Stimulated activated CD4-positive, alpha-beta T cell treated with anti-CD3 and anti-CD28 coated beads, TNF-alpha, amount 100 ng/mL, for 48 hours (primary cell): ENCODE data around the gene CSMD2.

ENCODE experiments used
- DNase-seq, 3 donors: peaks; one replicate each; pipeline ENCODE4 v3.0.0-alpha.2; 2020; ENCODE audit warnings: low read depth in 3 of 3

CSMD2 gene

DNA sequence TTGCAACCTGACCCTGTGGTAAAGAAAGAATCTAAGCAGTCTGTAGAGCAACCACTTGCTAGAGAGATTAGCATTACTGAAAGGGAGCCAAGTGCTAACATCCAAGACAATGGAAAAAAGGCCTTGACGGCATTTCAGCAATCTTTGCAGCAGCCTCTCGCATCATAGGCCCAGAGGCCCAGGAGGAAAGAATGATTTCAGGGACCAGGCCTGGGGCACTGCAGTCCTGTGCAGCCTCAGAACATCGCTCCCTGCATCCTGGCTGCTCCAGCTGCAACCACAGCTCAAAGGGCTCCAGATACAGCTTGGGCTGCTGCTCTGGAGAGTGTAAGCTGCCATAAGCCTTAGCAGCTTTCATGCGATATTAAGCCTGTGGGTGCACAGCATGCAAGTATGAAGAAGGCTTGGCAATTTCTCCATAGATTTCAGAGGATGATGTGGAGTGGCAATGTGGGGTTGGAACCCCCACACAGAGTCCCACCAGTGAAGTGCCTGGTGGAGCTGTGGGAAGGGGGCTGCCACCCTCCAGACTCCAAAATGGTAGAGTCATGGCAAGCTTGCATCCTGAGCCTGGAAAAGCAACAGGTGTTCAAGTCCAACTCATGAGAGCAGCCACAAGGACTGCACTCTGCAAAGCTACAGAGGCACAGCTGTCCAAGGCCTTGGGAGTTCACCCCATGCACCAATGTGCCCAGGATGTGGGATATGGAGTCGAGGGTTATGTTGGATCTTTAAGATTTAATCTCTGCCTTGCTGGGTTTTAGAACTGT lies 411.8 kb downstream of the CSMD2 start:
- no peak for DNase-seq

DNA sequence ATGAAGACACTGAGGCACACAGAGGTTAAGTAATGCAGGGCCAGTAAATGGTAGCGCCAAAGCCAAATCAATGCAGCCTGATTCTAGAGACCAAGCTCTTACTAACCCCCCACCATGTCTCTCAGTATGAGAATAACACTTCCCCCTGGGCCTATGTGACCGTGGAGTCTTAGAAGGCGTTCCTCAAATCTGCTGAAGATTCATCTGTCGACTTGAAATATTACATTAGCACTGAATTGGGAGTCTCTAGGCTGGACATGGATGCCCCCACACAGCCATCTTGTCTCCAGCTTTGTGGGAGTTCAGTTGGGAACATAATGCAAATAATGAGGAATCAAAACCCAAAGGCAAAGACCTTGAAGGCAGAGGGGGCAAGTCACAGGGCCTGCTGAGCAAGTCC lies 419.1 kb downstream of the CSMD2 start:
- no peak for DNase-seq

DNA sequence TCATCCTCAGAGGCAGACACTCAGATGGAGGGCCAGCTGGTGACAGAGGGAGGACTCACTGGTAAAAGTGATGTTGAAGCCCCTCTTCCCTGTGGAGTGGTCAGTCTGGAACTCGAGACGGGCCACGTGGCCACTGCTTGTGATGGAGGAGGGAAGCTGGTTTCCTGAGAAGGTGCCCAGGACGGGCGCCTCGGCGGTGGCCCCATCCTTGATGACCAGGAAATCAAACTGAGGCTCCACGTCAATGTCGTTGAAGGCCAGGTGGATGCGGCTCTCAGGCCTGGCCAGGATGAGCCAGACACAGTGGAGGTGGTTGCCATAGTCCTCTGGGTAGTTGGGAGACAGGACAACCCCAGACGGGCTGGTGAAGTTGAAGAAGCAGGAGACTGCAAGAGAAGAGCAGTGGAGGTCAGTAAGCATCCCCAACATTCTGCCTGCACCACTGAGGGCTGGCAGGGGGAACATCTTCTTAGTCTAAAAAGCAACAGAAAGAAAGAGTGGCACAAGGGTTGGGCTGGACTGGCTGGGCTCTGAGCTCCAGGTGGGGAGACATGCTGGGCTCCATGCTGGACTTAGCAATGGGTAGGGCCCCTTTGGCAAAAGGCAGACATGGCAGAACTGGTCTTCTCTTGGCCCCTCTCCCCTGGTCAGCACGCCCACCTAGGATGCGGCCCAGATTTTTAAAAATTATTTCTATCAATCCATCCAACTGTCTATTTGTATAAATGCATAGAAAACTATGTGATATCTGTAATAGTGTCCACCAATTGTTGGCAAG lies 421.6 kb downstream of the CSMD2 start:
- DNase-seq = no peak

DNA sequence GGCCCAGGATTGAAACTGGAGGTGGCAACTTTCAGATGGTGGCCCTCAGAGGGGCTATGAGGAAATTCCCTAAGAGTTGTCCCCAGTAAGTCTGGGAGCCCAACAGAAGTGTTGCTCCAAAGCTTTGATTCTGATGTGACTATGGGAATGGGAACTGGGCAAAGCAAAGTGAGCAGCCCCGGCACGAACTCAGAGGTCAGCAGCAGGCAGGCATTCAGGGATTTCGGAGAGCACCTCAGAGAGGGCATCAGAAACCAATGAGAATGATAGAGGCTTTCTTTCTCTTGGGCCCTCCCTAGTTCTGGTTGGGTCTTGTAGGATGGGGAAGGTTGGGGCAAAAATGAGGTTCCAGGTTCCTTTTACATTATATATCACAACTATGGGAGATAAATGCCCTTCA lies 422.4 kb downstream of the CSMD2 start:
- no peak for DNase-seq

DNA sequence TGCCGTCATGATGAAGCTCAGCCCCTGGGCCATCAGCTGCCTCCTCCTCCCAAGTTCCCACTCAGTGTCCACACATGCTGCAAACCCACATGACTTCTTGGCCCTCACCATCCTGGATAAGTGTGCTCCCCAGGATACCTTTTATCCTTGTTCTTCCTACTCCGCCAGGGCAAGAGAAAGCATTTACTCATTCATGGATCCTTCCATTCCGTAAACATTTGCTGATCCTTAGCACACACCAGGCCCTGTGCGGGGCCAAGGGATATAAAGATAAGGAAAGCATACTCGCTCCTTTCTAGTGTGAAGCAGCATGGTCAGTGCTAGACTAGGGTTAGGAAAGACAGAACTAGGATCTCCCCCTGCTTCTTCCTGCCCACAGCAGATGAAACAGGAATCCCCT lies 423.3 kb downstream of the CSMD2 start:
- DNase-seq = no peak

DNA sequence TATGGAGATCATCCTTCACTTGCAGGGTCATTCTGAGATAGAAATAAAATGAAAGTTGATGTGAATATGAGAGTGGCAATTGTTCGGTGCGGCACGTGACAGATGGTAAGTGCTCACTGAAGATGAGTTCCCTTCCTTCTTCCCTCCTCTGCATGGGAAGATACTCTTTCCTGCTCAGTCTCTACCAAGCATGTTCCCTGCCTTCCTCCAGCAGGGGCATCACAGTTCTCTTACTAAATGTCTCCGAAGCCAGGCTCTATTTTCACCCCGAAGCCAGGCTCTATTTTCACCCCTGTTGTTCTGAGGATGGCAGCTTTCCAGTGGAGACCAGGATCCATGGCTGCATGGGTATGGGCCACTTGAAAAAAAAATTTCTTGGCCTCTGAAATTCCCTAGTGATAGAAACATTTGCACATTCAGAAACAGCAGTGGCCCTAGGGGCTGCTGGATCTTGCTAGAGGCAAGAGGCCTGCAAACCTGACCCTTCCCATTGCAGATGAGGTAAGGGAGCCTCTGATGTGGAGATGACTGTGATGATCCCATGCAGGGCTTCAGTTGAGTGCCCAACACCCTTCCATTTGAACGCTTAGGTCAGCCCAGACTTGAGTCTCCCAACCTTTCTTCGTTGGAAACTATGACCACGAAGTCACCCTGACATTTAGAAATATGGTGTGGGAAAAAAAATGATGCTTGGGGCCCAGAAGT lies 424.8 kb downstream of the CSMD2 start:
- no peak for DNase-seq

DNA sequence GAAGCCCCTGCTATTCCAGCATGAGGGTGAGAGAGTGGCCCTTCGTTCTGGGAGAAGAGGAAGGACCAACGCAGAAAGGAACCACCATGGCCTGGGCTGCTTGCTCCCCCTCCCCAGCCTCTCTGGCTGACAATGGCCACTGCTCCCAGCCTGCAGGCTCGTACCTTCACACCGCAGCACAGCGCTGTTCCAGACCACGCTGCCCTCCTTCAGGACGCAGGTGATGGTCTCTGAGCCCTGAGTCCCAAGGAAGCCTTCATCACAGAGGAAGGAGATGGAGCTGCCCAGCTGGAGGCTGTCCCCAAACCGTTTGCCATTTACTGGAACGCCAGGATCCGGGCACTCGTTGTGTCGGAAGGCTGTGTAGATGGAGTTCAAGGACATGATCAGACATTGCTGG lies 426.1 kb downstream of the CSMD2 start:
- no peak for DNase-seq

DNA sequence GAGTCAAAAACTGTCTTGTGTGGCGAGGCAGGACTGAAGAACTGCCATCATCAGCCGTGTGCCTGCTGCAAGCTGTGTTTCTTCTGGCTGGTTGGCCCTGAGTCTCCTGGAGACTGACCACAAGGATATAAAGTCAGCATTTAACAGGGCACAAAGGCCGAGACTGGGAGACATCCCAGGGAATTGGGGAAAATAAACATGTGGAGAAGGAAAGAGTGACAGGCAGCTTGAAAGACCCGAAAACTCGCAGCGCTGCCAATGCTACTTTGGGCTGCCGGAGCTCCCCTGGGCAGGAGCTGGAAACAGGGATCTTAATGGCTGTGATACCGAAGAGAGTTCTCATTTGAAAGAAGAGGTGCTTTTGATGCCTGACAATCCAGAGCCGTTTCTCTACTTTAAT lies 426.5 kb downstream of the CSMD2 start:
- no peak for DNase-seq

DNA sequence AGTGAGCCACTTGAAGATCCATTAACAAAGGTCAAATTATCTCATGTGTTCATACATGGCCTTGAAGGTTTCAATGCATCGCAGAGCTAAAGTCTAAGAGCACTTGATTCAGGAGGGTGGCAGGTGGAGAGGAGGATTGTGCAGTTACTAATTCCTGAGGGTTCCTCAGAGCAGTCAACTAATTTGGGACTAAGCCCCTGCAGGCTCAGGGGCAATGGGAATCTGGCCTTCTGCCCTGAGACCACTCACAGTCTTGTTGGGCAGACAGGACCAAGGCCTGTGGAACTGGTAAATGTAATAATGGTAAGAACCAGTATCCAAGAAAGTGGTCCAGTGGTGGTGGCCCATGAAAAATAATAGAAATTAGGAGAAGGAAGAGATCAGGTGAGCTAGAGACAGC lies 428.5 kb downstream of the CSMD2 start:
- DNase-seq = no peak

DNA sequence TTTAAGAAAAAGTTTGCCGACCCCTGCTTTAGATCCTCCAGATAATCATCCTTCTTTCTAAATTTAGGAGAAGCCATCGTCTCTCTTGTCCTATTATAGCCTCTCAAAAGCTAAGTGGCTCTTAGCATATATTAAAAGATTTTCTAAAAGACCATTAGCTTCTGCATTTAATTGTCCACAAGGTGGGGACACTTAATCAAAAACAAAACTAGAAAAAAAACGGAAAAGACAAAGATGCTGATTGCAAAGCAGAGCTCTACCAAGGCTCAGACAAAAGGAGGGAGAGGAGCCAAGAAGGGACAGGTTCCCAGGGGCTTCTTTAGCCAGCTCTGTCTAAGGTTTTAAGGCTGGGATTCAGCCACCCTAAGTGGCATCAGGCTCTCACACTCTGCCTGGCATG lies 429.4 kb downstream of the CSMD2 start:
- DNase-seq = no peak

DNA sequence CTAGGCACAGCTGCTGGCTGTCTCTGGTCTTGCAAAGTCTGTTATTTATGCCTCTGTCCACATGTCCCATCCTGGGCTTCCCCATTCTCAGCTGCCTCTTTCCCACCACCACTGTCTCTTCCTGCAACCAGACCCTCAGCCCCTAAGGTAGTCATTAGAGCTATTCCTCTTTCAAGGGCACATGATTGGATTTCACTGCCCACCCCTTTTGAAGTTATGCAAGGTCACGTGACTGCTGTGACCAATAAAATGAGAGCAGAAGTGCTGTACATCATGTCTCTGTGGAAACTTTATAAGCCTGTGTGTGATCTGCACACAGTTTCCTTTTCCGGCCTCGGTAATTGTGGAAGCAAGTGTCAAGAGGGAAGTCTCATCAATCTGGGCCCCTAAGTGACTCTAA lies 437.7 kb downstream of the CSMD2 start:
- no peak for DNase-seq

DNA sequence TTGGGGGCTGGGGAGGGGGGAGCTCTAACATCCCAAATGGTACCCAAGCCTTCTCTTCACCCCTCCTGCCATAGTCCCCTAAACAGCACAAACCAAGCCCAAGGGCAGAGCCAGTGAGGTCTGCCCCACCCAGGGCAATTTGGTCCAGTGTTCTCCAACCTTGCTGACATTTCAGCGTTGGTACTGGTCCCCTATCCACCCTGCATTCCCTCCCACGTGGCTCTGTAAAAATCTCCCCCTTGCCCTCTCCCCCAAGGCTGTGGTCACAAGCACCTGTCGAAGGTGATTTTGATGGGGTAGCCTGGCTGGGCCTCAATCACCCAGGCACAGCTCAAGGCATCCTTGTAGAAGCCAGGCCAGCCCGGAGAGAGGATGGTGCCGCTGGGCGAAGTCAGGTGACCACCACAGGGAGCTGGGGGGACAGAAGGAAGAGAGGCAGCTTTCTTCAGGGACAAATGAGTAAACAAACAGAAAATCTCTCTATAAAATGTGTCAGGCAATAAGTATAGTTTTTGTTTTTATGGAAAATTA lies 438.7 kb downstream of the CSMD2 start:
- DNase-seq = no peak

DNA sequence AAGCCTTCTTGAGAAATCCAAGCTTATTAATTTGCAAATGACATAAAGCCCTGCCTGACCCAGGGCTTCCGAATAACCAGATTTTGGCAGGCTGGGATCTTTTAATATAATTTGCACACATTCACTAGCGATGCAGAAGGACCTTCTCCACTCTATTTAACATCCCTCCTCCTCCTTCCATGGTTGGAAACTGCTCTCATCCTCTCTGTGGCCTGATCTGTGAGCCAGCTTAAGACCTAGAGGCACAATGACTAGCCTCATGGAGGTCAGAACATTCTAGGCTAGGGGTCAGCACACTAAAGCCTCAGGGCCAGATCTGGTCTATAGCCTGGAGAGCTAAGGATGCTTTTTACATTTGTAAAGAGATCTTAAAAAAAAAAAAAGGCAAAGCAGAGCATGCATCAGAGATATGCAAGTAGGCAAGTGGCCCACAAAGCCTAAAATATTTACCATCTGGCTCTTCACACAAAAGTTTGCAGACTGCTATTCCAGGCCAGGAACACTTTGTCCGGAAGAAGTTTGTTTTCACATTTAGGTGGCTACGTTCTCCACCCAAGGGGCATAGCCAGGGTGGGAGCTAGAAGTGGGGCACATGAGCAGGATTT lies 439.4 kb downstream of the CSMD2 start:
- no peak for DNase-seq

DNA sequence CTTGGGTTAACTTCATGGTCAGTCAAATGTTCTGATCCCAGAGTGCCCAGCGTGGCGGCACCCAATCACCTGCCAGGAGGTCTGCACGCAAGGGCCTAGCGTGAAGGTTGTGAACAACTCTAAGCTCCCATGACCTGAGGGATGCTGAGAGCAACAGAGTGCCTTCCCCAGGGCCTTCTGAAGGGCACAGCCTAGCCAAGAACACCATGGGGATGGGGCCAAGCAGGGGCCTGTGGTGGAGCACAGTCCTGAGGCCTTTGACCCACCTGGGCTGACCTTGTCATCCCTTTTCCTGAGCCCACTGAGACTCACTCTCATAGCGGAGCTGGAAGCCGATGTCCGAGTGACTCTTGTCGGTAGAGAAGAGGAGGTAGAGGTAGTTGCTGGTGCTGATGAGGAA lies 440.0 kb downstream of the CSMD2 start:
- DNase-seq = no peak

DNA sequence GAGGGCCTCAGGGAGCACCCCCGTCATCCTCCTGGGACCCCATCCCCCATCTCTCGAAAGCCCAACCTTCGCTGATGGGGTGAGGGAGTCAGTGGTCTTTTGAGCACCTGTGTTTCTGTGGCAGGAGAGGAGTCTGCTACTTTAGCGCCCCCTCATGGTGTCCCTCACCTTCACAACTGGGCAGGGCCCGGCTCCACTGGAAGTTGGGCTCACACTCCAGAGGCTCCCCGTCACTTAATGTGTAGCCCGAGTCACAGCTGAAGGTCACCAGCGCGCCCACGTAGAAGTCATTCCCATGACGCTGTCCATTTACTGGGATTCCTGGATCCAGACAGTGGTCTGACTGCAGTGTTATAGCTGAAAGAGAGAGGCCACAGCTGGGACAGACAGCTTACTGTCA lies 440.7 kb downstream of the CSMD2 start:
- DNase-seq = no peak

DNA sequence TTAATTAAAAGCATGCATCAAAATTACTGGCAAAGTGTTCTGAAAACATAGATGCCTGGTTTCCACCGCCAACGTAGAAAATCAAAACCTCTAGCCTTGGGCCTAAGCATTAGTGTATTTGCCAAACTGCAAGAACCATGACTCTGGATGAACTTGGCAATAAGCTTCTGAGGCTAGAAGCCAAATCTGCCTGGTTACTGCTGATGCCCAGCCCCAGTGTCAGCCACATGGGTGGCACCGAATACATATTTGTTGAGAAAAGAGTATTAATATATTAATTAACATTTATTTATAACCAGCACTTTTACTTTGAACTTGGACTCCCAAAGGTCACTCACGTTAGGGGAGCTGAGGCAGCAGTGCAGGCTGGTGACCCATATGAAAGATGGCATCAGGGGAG lies 441.8 kb downstream of the CSMD2 start:
- DNase-seq = no peak

DNA sequence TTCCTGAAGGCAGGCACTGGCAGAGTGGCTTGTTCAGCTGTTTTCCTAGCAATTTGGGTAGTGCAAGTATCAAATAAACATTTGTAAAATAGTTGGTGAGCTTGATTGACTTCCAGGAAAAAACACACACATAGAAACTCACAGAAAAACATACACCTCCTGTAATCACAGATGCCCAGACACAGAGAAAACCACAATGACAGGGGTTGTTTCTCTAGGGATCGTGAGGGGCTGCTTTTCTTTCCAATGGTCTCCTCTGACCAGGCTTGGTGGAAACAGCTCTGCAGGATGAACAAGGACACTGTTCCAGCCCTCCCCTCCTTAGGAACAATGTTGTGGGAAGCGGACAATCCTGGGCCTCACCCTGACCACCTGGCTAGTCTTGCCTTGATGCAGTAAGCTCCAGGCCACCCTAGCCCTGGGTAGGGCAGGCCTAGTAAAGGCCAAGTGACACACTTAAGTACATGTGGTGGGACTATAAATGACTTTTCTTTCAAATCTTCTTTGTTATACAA lies 443.7 kb downstream of the CSMD2 start:
- DNase-seq = no peak

DNA sequence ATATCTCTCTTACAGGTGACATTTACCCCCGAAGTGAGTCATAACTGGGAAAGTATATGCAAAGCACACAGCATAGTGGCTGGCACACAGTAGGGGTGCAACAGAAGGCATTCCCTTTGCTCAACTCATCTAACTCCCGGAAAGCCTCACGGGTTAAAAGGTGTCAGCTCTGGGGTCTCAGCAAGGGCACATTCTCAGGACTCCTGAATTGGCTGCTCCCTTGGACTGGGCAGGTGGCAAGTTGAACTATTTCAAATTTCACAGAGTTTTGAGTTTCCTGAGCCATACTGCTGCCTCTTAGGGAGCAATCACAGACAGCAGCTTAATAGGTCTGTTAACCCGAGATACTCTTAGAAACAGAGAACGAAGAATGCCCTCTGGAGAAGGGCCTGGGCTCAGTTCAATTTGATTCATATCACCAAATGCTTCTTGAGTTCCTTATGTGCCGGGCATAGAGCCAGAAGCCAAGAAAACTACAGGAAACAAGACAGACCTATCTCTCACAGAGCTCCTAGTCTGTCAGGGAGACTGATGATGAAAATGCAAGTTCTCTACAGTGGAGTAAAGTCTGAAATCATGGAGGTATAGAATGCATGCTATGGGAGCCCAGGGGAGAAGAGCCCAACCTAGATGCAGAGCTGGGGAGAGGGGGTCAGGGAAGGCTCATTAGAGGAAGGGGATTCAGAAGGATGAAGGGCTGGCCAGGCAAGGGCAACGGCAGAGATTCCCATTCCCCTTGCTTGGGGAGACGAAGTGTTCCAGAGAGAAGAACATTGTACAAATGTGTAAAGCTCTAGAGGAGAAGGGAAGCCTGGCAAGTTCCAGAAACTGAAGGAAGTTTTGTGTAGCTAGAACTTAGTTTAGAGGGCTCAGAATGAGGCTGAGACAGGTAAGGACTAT lies 445.0 kb downstream of the CSMD2 start:
- DNase-seq = no peak

DNA sequence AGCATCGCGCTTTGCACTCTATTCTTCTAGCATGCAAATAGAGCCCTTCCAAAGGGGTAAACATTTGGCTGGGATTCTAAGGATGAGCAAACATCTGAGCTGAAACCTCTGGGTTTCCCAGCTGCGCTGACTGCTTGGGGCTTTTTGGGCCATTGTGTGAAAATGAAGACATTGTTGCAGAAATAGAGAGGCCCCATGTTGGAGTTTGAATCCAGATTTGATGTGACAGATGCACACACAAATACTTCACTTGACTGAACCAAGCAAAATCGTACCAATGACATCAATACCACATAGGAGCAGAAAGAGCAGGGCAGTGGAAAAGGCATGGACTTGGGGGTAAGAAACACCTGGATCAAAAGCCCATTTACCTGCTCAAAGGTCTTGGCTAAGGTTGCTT lies 445.7 kb downstream of the CSMD2 start:
- DNase-seq = no peak

DNA sequence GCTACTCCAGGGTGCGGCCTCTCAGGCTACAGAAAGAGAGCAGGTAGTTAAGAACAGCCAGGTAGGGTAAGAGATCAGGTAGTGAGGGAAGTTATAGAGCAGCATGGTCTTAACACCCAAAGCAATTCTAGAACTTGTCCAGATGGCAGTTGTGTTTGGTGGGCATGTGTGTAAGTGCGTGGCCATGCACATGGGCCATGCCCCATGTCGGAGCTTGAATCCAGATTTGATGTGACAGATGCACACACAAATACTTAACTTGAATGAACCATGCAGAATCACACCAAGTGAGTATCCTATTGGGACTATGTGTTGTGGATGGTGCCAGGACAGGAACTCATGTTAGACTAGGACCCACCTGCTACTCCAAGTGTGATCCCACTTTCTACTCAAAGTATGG lies 446.8 kb downstream of the CSMD2 start:
- DNase-seq = no peak
